Activated CD8-positive, alpha-beta memory T cell treated with anti-CD3 and anti-CD28 coated beads, Interleukin-2, amount 10 ng/mL, durations not matched to agents 7 days and 5 days (primary cell): ENCODE results near the gene MAML2. TPM values are rescaled to one million over a fixed set of nuclear protein-coding genes. Genes with fewer than 3 reads are reported as not detected.

Experiments
- ATAC-seq: fragments of 150-1000 bp; cut with Tn5 transposase; one replicate; pipeline ENCODE4 v1.10.0; 2021; ENCODE audit warnings: moderate library complexity
- CTCF ChIA-PET: fragments of 350-600 bp; sonication (Branson Sonifier 250); formaldehyde crosslinking; loops from one replicate; lab custom pipeline; 2021; ENCODE audit warnings: antibody characterized with exemption; lab: Charles Lee
- DNase-seq: peaks from one replicate; pipeline ENCODE4 v3.0.0-alpha.2; 2020
- H3K27ac Mint-ChIP-seq: one replicate; pipeline ENCODE4 v1.8.0; 2021; ENCODE audit warnings: mild to moderate bottlenecking, mixed read lengths
- H3K27me3 Mint-ChIP-seq: one replicate; pipeline ENCODE4 v1.8.0; 2021; ENCODE audit warnings: mixed read lengths
- H3K36me3 Mint-ChIP-seq: one replicate; pipeline ENCODE4 v1.8.0; 2021; ENCODE audit warnings: mild to moderate bottlenecking, mixed read lengths
- H3K4me1 Mint-ChIP-seq: one replicate; pipeline ENCODE4 v1.8.0; 2021; ENCODE audit warnings: mixed read lengths
- H3K4me3 Mint-ChIP-seq: one replicate; pipeline ENCODE4 v1.8.0; 2021; ENCODE audit warnings: mild to moderate bottlenecking, moderate library complexity, mixed read lengths
- H3K9me3 Mint-ChIP-seq: one replicate; pipeline ENCODE4 v1.8.0; 2022; ENCODE audit warnings: low read depth, mixed read lengths
- total RNA-seq, 2 experiments: library from RNA; stranded (reverse); gene quantifications; one replicate each; pipeline ENCODE4 v1.2.3, GENCODE V29; 2021

MAML2 gene
- total RNA-seq, 2 experiments from 2014 or later = 12.7 to 14.5 TPM

DNA sequence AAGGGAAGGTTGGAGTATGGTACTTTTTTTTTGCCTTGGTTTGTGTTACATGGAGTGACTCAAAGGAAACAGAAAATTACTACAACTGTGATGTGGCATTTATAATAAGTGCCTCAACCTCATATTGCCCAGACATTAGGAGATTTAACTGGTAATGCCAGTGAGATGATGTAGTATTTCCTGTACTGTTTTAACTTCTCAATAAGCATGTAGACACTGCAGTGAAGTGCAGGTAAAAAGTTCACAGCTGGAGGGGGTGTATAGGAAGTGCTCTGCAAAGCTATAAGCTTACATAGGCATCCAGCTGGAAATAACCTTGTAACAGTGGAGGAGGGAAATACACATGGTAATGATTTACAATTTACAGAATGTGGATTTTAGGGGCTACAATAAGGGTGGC lies 280.9 kb downstream of the MAML2 start:
- Mint-ChIP-seq H3K4me3 (no peak overlapping the region), H3K27me3 (no peaks in the 10 kb centered on the region), H3K9me3 (no peaks in the 10 kb centered on the region), H3K27ac (peak overlapping the region; percentile 31), H3K4me1 (peaks cover 37% of the 10 kb centered on the region), H3K36me3 (peaks cover 15% of the 10 kb centered on the region)
- DNase-seq (peak; percentile 55), ATAC-seq (peak; percentile 89)
- CTCF ChIA-PET = interaction anchor here (1.1 to 2.1 kb wide), 3 partner anchors 30 to 281 kb away, joined by 4 to 7 read pairs (median 5); partner anchors contain the start of gene MAML2

DNA sequence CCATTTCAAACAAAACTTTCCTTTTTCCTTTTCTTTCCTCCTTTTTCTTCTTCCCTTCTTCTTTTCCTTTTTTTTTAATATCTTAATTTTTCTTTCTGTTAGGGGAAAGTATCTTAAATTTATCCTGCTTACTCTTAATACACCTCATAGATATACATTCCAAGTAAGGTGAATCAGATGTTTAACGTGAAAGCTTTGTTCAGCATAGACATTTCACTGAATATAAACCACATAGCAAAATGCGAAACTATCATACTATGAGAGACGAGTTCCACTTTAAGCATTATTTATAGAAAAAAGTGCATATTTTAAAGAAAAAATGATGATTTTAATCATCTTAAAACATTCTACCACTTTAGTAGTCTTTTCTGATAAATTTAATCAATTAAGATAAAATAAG lies 281.3 kb downstream of the MAML2 start:
- Mint-ChIP-seq H3K9me3 (no peaks in the 10 kb centered on the region), H3K36me3 (peaks cover 16% of the 10 kb centered on the region), H3K27ac (no peak overlapping the region), H3K4me3 (no peak overlapping the region), H3K27me3 (no peaks in the 10 kb centered on the region), H3K4me1 (peaks cover 37% of the 10 kb centered on the region)
- no peak for ATAC-seq
- CTCF ChIA-PET = interaction anchor here (1.1 to 2.1 kb wide), 3 partner anchors 30 to 282 kb away, joined by 4 to 7 read pairs (median 5); partner anchors contain the start of gene MAML2
- no peak for DNase-seq

DNA sequence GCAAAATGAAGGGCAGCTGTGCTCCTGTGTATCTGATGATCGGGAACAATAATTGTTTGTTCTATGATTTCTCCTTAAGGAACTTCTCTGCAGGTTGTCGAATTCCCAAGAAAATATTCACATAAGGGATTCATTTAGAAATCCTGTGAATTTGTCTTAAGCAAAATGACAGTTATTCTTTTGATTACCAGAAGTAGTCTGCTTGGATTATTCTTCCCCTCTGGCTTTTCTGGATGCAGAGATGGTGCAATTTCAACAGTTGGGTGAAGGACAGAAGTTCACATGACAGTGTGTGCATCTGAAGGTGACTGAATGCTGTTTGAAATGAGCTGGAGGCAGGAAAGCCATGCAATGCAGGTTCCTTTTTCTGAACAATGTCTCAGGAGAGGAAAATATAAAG lies 281.9 kb downstream of the MAML2 start:
- CTCF ChIA-PET = interaction anchor here (0.8 to 2.1 kb wide), 3 partner anchors 281 to 282 kb away, joined by 4 to 7 read pairs (median 5); partner anchors contain the start of gene MAML2
- H3K27ac Mint-ChIP-seq = no peak overlapping the region
- DNase-seq (no peak), ATAC-seq (no peak)
- no peak overlapping the region for H3K4me3 Mint-ChIP-seq
- H3K36me3 Mint-ChIP-seq = peaks cover 16% of the 10 kb centered on the region
- no peaks in the 10 kb centered on the region for H3K9me3 Mint-ChIP-seq
- peaks cover 33% of the 10 kb centered on the region for H3K4me1 Mint-ChIP-seq
- H3K27me3 Mint-ChIP-seq = no peaks in the 10 kb centered on the region

DNA sequence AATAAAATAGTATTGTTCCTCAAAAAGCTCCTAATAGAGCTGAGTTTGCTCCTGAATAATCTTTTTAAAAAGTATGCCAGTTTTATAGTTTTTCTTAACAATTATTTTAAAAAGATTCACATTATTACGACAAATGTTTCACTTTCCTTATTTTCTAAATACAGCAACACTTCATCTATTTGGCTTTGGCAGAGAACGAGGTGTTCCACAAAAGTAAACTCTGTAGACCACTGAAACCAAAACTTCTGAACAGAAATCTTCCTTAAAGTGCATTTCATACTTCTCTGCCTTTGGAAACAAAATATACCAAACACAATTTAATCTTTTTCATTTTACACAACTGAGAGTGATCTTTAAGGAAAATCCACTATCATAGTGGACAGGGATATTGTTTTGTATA lies 285.5 kb downstream of the MAML2 start:
- Mint-ChIP-seq H3K36me3 (peaks cover 21% of the 10 kb centered on the region), H3K4me1 (peaks cover 39% of the 10 kb centered on the region), H3K27ac (no peak overlapping the region), H3K27me3 (no peaks in the 10 kb centered on the region), H3K4me3 (no peak overlapping the region), H3K9me3 (no peaks in the 10 kb centered on the region)
- CTCF ChIA-PET = interaction anchor here (4.4 kb wide), 1 partner anchor 285 kb away, joined by 82 read pairs; the partner anchor contains the start of gene MAML2
- no peak for DNase-seq
- ATAC-seq = no peak

DNA sequence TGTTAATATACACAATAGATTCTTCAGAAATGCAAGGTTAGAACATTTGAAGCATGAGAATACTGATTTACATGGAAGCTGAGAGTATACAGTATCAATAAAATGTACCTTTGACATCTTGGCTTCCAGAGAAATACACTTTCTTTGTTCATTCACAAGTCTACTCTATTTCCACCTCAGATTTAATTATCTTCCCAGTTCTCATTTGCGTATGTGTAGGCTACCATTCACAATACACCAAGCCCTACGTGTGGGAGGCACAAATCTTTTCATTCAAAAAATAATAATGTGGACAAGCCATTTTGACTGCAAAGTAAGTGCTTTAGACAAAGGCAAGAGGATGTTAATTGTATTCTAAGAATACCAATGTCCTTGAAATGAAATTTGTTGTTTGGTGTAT lies 286.4 kb downstream of the MAML2 start:
- Mint-ChIP-seq H3K27me3 (no peaks in the 10 kb centered on the region), H3K27ac (no peak overlapping the region), H3K4me1 (peaks cover 42% of the 10 kb centered on the region), H3K36me3 (peaks cover 21% of the 10 kb centered on the region), H3K9me3 (no peaks in the 10 kb centered on the region), H3K4me3 (no peak overlapping the region)
- CTCF ChIA-PET = interaction anchor here (1.3 to 4.4 kb wide), 6 partner anchors 18 to 338 kb away, joined by 3 to 82 read pairs (median 7); partner anchors contain the start of gene MAML2
- DNase-seq (no peak), ATAC-seq (no peak)

DNA sequence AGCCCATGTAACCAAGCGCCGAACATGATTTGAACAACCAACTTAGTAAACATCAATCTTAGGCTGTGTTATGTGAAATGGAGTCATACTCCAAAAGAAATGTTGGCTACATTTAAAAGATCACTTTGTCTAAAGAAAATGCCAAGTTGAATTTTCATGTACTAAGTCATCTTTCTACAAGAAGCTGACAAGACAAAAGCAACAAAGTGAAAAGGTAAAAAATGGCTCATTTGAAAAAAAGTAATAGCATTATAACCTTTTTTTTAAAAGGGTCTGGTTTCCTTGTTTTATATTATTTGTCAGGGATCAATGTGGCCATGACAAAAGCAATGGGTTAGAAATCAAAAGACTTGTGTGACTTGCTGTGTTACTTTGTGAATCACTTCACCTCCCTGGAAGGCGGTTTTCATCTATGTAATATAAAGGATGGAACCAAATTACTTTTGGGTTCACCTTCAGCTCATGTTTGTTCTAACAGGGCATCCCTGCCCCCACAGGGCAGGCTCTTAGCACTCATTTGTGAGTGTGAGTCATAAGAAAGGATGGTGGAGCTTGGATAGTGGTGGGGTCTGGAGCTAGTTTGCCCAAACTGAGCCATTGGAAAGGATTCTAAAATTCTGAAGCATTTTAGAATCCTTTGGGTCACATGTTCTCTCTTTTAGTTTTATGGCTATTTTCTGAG lies 287.1 kb downstream of the MAML2 start:
- ATAC-seq = no peak
- no peak for DNase-seq
- Mint-ChIP-seq H3K27ac (no peak overlapping the region), H3K9me3 (no peaks in the 10 kb centered on the region), H3K27me3 (no peaks in the 10 kb centered on the region), H3K4me3 (no peak overlapping the region), H3K36me3 (peaks cover 20% of the 10 kb centered on the region), H3K4me1 (peaks cover 40% of the 10 kb centered on the region)
- CTCF ChIA-PET = interaction anchor here (0.7 to 4.4 kb wide), 13 partner anchors 15 to 339 kb away, joined by 3 to 82 read pairs (median 4); partner anchors contain the start of gene MAML2

DNA sequence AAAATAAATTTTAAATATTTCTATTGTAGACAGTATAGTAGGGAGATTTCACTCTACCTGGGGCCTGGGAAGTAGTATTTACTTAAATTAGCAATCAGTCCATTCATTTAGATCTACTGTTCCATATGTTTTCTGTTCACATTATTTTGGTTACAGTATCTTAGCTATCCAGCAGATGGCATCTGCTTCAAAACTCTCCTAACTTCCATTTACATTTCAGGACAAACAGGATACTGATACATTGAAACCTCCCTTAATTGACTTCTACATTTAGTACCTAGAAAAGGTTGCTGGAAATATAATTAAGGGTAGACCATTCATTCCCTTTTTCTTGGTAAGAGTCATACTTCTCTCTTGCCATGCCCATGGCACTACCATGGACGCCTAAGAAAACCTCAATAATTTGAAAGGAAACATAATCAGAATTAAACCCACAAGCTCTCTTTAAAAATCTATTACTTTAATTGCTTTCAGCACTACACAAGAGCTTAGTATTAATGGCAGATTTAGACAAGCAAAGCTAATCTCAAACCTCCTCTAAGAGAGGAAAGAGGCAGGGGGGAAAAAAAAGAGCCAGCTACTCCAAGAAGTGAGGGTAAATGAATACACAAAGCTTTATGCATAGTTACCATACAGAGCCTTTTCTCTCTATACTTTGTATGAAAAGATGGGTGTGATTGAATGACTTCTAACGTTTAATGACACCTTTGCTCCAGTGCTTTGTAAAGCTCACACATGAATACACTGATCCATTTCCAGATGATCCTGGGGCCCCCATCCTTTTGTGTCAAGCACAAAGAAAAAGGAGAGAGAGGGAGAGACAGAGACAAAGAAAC lies 287.9 kb downstream of the MAML2 start:
- CTCF ChIA-PET = interaction anchor here (0.7 to 4.4 kb wide), 16 partner anchors 16 to 358 kb away, joined by 3 to 82 read pairs (median 4); partner anchors contain the start of gene MAML2
- no peak overlapping the region for H3K27ac Mint-ChIP-seq
- DNase-seq = no peak
- H3K9me3 Mint-ChIP-seq = no peaks in the 10 kb centered on the region
- peak; percentile 61 for ATAC-seq
- H3K27me3 Mint-ChIP-seq = no peaks in the 10 kb centered on the region
- no peak overlapping the region for H3K4me3 Mint-ChIP-seq
- H3K4me1 Mint-ChIP-seq = peaks cover 40% of the 10 kb centered on the region
- peaks cover 17% of the 10 kb centered on the region for H3K36me3 Mint-ChIP-seq

DNA sequence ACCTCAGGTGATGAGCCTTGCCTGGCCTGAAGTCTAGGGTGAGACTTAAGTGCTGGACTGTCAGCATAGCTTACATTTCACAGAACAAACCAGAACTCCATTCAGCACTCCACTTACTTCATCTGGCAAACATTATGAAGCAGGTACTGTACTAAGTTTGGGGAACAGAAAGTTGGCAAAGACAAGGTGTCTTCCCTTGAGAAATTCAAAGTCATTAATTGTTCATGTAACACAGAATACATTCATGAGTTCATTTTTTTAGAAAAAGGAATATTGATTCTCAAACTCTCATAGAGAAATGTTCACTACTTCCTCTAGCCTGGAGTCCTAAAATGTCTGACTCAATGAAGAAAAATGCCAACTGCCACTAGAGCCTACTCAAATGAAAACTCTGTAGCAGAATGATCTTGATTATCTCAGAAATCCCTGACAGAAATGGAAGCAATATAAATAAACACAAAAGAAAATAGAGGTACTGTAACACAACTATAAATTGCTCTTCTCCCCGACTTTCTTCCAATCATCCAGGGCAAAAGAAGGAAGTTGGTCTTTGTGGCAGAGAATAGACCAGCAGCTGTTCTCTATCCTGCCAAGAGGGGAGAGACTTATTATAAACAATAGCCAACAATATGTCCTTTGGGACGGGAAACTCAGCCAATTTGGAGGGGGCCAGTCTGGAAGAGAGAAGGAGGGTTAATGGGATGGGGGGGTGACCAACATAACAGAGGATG lies 289.9 kb downstream of the MAML2 start:
- Mint-ChIP-seq H3K27ac (no peak overlapping the region), H3K4me3 (no peak overlapping the region), H3K9me3 (no peaks in the 10 kb centered on the region), H3K36me3 (peaks cover 12% of the 10 kb centered on the region), H3K27me3 (no peaks in the 10 kb centered on the region), H3K4me1 (peaks cover 39% of the 10 kb centered on the region)
- CTCF ChIA-PET = interaction anchor here (0.9 to 4.4 kb wide), 5 partner anchors 45 to 340 kb away, joined by 3 to 82 read pairs (median 5); partner anchors contain the start of genes CCDC82, JRKL and MAML2
- DNase-seq (no peak), ATAC-seq (no peak)

DNA sequence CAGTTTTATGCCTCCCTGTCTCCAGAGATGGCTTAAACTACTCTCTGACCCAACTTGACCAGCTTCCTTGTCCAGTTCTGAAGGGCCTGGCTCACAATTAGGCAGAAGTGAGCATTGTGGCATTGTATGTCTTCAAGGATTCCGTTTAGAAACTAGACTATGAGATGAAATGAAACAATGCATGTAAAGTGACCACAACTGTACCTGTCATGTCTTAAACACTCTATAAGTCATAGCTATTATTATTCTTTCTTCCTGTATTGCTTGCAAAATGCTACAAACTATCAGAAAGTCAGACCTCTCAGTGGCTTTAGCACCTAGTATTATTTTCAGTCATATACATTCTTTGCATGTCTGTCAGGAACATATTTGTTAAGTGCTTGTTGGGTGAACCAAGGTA lies 291.2 kb downstream of the MAML2 start:
- Mint-ChIP-seq H3K9me3 (no peaks in the 10 kb centered on the region), H3K27me3 (no peaks in the 10 kb centered on the region), H3K27ac (no peak overlapping the region), H3K36me3 (peaks cover 6% of the 10 kb centered on the region), H3K4me1 (peaks cover 34% of the 10 kb centered on the region), H3K4me3 (no peak overlapping the region)
- CTCF ChIA-PET = interaction anchor here (1.7 to 4.4 kb wide), 2 partner anchors 291 to 338 kb away, joined by 5 to 14 read pairs; partner anchors contain the start of genes CCDC82, JRKL and MAML2
- ATAC-seq = peak; percentile 76
- DNase-seq = no peak

DNA sequence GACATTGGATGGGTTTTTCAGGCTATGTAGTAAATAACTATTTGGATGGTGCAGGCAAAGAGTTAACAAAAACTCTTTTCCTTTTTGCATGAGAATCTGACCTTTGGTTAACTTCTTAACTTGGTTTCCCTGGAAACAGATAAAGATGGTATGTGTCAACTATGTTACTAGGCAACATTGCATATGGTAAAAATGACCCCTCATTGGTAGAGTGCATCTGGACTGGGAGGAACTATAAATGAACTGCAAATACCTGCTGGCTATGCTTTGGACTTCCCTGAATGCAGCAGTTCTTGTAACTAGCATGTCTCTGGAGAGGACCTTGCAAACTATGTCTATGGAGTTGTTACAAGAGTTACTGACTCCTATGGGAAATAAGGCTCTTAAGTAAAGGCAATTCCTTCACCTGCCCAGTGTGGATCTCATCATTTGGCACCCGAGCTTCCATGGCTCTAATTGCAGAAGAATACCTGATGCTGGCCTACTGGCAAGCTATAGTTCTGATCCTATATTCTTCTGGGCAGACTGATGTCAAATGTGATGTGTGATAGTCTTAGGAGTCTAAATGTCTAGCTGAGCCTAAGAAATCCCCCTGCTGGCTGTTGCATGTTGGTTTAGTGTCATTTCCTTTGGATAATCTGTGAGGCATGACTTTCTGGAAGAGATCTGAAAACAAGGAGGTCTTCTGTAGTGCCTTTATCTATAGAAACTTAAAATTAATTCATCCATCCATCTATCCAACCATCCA lies 292.4 kb downstream of the MAML2 start:
- Mint-ChIP-seq H3K9me3 (no peaks in the 10 kb centered on the region), H3K4me1 (peaks cover 34% of the 10 kb centered on the region), H3K27ac (no peak overlapping the region), H3K4me3 (no peak overlapping the region), H3K36me3 (peaks cover 9% of the 10 kb centered on the region), H3K27me3 (no peaks in the 10 kb centered on the region)
- DNase-seq (no peak), ATAC-seq (no peak)
- CTCF ChIA-PET = interaction anchor here (4.4 kb wide), 1 partner anchor 292 kb away, joined by 14 read pairs; the partner anchor contains the start of gene MAML2

DNA sequence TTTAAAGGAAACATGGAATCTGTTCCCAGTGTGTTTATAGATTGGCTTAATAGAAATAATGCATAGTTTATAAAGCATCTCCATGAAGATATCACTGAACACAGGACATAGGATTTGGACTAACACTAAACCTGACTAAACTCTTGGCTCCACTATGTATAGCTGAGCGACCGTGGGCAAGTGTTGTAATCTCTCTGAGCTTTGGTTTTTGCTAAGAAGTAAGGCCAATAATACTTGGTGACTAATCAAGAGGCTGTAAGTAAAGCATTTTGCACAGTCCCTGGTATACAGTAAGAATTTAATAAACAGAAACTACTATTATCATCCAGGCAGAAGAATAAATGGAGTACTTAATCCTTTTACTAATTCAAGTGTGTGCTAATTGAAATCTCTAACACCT lies 293.6 kb downstream of the MAML2 start:
- no peak for DNase-seq
- Mint-ChIP-seq H3K4me3 (no peak overlapping the region), H3K27me3 (no peaks in the 10 kb centered on the region), H3K36me3 (peaks cover 10% of the 10 kb centered on the region), H3K27ac (no peak overlapping the region), H3K4me1 (peaks cover 30% of the 10 kb centered on the region), H3K9me3 (no peaks in the 10 kb centered on the region)
- CTCF ChIA-PET = interaction anchor here (4.4 kb wide), 1 partner anchor 294 kb away, joined by 14 read pairs; the partner anchor contains the start of gene MAML2
- ATAC-seq = no peak
